Measurements from ENCODE around the gene OR1N1.
"Not testable (repeated sequence)": the region's sequence is repeated elsewhere in the genome, so short reads cannot be mapped to it uniquely, and the experiment has no call there.

Gene OR1N1

DNA sequence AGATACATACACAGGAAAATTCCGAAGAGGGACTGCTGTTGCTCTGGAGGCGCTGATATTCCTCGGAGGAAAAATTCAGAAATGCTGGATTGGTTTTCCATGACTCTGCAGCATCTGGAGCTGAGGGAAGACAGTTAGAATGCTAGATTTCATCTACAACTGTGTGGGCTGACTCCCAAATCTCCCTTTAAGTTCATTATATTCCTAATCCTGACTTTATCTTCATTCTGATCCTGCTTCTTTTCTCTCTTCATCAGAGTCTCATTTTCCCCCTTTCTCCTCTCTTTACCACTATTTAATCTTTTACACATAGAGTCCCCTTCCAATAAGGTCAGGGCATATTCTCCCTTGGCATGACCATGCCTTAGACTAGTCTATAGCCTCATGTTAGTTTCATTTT is at the start of gene OR1N1:
OR1N1 (minus strand) TSS at position 101 of the 400 bp plus-strand sequence; CDS start at position 101, 0 bp downstream.
- DNase-seq (ENCODE audit: low spot score), result no peak

GRCh38 chr9:122572456-122572855 is 45.4 kb upstream of the OR1N1 start:
- no peak for DNase-seq (ENCODE audit: low spot score)

- DNase-seq (ENCODE audit: low spot score), result no peak
Measured at GRCh38 chr9:122567901-122568300, 40.8 kb upstream of the OR1N1 start.

GRCh38 chr9:122562134-122562760 is 35.2 kb upstream of the OR1N1 start:
- DNase-seq (ENCODE audit: low spot score), result no peak

- no peak for DNase-seq (ENCODE audit: low spot score)
Measured at GRCh38 chr9:122561446-122561845, 34.4 kb upstream of the OR1N1 start.

GRCh38 chr9:122552812-122553211 is 25.7 kb upstream of the OR1N1 start, which contains the start of gene OR1N2:
Gene OR1N2, plus strand, starts transcription at chr9:122553112. Its CDS starts 100 bp downstream, at chr9:122553212.
- DNase-seq (ENCODE audit: low spot score), result no peak

GRCh38 chr9:122551371-122551770 is 24.3 kb upstream of the OR1N1 start:
- DNase-seq (ENCODE audit: low spot score), result no peak

DNA sequence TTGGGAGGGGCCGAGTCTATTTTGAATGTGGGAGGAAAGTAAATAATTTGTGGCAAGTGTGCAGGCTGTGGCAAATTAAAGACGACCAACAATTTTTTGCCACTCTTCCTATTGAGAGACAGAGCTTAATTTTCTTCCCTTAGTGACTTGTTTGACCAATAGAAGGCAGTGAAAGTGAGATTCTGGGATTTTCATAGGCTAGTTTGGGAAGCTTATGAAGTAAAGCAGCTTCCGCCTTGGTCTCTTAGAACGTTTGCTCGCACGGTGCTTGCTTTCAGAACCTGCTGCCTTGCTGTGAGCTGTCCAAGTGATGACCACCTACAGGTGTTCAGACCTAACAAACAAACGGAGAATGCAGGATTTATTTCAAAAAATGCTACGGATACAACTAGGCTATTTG is 19.1 kb upstream of the OR1N1 start:
- DNase-seq (ENCODE audit: low spot score), result no peak

GRCh38 chr9:122538757-122539156 is 11.7 kb upstream of the OR1N1 start:
- no peak for DNase-seq (ENCODE audit: low spot score)

- DNase-seq (ENCODE audit: low spot score), result not testable (repeated sequence)
Measured at GRCh38 chr9:122537066-122537465, 10.0 kb upstream of the OR1N1 start.

DNA sequence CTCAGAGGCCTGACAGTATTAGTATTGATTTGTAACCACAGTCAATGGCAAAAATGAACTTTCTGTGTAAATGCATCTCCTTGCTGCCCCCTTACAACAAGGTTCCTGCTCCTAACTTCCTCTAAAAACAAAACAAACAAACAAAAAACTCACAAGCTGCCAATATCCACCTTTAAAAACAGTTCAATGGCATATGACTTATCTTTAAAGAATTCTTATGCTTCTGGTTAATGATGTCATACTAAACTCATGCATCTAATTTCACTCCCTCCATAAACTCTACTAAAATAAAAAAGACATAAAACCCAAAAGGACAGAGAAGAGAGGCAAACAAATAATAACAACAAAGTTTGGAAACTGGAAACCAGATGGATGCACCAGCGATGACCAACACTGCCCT is 9.0 kb upstream of the OR1N1 start:
- DNase-seq (ENCODE audit: low spot score), result no peak

DNA sequence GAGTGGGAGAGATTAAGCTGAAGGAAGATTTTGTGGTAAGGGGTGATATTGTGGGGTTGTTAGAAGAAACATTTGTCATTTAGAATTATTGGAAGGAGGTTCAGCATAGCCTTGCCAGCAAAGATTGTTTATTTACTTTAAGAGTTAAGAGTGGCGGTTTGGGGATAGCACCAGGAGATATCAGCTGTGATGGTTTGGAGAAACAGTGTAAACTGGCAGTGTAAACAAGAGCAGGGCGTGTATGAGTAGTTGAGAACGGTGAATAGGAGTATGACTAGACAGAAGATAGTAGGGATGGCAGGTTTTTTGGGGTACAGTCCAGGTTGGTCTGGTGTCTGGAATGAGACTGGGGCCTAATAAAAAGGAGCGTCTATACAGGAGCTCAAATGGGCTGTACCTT is 4.1 kb upstream of the OR1N1 start:
- DNase-seq (ENCODE audit: low spot score), result not testable (repeated sequence)

GRCh38 chr9:122526602-122527001 is 491 bp downstream of the OR1N1 start:
- no peak for DNase-seq (ENCODE audit: low spot score)

DNA sequence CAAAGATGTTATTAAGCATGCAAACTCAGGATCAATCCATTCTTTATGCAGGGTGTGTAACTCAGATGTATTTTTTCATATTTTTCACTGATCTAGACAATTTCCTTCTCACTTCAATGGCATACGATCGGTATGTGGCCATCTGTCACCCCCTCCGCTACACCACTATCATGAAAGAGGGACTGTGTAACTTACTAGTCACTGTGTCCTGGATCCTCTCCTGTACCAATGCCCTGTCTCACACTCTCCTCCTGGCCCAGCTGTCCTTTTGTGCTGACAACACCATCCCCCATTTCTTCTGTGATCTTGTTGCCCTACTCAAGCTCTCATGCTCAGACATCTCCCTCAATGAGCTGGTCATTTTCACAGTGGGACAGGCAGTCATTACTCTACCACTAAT is 7.7 kb downstream of the OR1N1 start:
- DNase-seq (ENCODE audit: low spot score), result no peak

GRCh38 chr9:122518841-122519240 is 8.3 kb downstream of the OR1N1 start, which contains the start of gene OR1J4:
Gene OR1J4, plus strand, starts transcription at chr9:122519141. Its CDS starts 0 bp downstream, at chr9:122519141.
- no peak for DNase-seq (ENCODE audit: low spot score)

- no peak for DNase-seq (ENCODE audit: low spot score)
Measured at GRCh38 chr9:122518226-122518625, 8.9 kb downstream of the OR1N1 start.

GRCh38 chr9:122510502-122510901 is 16.6 kb downstream of the OR1N1 start, which contains the start of gene OR1J2:
Gene OR1J2, plus strand, starts transcription at chr9:122510802. Its CDS starts 0 bp downstream, at chr9:122510802.
- DNase-seq (ENCODE audit: low spot score), result no peak

- DNase-seq (ENCODE audit: low spot score), result no peak
Measured at GRCh38 chr9:122506964-122507363, 20.1 kb downstream of the OR1N1 start.

DNA sequence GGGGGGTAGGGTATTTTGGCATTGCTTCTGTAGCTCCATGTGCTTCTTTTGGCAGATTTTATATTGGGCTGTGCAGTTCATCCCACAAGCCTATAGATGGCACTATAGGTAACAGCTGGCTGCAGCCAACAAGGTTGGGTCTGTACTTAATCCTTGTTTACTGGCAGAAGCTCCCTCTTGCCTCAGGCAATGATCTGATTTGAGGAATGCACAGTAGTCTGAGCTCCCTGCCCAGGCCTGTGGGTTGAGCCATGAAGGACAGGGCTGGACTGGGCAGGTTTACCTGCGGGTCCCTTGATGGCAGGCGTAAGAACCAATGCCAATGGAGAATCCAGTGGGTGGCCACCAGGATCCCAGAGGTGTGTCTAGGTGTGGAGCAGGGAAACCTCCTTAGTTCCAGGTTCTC is 28.2 kb downstream of the OR1N1 start:
- peak; percentile 27 for DNase-seq (ENCODE audit: low spot score)

DNA sequence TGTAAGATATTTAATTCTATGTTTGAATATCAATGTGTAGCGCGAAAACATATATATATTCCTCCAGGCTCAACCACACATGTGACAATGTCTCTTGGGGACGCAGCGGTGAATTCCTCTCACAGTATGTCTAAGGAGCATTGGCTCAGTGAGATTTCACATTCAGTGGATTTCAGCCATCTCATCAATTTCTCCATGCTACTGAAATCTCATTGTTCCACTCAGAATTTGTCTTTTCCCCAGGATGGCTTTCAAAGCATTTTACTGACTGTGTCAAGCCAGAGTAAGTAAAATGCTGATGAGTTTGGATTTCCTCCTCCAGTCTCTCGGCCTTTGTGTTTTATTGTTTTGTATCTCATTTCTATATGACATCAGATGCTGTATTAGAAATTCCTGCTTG is 48.0 kb downstream of the OR1N1 start:
- DNase-seq (ENCODE audit: low spot score), result no peak

DNA sequence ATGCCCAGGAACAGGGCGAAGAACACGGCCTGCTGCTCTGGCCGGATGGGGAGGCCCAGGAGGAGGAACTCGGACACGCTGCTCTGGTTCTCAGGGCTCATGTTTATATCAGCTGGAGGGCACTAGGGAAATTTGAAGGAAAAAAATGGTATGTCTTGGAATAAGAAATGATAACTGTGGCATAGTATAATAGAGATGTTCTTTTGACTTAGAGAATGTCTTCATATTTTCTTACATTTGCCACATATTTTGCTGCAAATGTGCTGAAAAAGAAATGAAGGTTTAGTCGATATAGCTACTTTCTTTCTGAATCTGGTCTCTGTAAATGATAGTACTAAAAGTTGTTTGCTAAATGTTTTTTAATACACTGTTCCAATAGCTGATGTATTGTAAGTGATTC is 49.3 kb downstream of the OR1N1 start, which contains the start of gene OR1J1:
OR1J1 (minus strand) TSS at position 101 of the 400 bp plus-strand sequence; CDS start at position 101, 0 bp downstream.
- DNase-seq (ENCODE audit: low spot score), result no peak

- no peak for DNase-seq (ENCODE audit: low spot score)
Measured at GRCh38 chr9:122477346-122477745, 49.7 kb downstream of the OR1N1 start.
